Thyroid gland (tissue), 4 donors: Measurements from ENCODE around the gene GNG10. TPM values are rescaled to one million over a fixed set of nuclear protein-coding genes. Genes with fewer than 3 reads are reported as not detected.

Experiments used
- DNase-seq, 2 donors: peaks; one replicate each; pipeline ENCODE4 v3.0.0-alpha.2; 2019
- H3K27ac ChIP-seq, 3 donors: fragments of 200-600 bp; sonication (generic); 1 replicate in 2 of 3; 2 replicates in 1 of 3; pipeline ENCODE4 v1.5.1; 2016 to 2019; ENCODE audit warnings: mild to moderate bottlenecking in 1 of 3, moderate library complexity in 1 of 3
- H3K27me3 ChIP-seq: fragments of 200-600 bp; sonication (generic); one replicate; pipeline ENCODE4 v1.5.1; 2019
- H3K36me3 ChIP-seq, 2 donors: fragments of 200-600 bp; sonication (generic); one replicate each; pipeline ENCODE4 v1.5.1; 2016 to 2019
- H3K4me1 ChIP-seq, 2 donors: fragments of 200-600 bp; sonication (generic); one replicate each; pipeline ENCODE4 v1.5.1; 2017 to 2019
- H3K4me3 ChIP-seq, 3 donors: fragments of 200-600 bp; sonication (generic); replicated peaks in 1 of 3; 1 replicate in 2 of 3; 2 replicates in 1 of 3; pipeline ENCODE4 v1.5.1; 2016; ENCODE audit warnings: mild to moderate bottlenecking in 1 of 3
- H3K9me3 ChIP-seq: fragments of 200-600 bp; sonication (generic); one replicate; pipeline ENCODE4 v1.5.1; 2017
- CTCF ChIP-seq, 6 experiments: fragments of 200-600 bp in 3 of 6; fragments of 450-650 bp in 3 of 6; sonication (generic) in 3 of 6; IDR thresholded peaks; one replicate each; pipeline ENCODE4 v1.5.1; 2016 to 2019; ENCODE audit warnings: antibody characterized with exemption in 6 of 6, mild to moderate bottlenecking in 2 of 6, inconsistent platforms in 1 of 6, moderate library complexity in 1 of 6
- POLR2A ChIP-seq, 2 donors: fragments of 450-650 bp; IDR thresholded peaks; one replicate each; pipeline ENCODE4 v1.6.1; 2017; ENCODE audit warnings: antibody characterized with exemption in 2 of 2, mild to moderate bottlenecking in 2 of 2, moderate library complexity in 1 of 2
- WGBS, 2 donors: methylation state at CpG; one replicate each; pipeline ENCODE4 v1.1.5; 2017; 5-methylcytosine and 5-hydroxymethylcytosine counted together
- intact Hi-C: fragments of 100-400 bp; cut with DNase I; formaldehyde crosslinking; loops from one replicate; pipeline ENCODE4 v1.15.1; 2023
- total RNA-seq, 4 donors: library from RNA; depleted of rRNA; stranded (reverse); fragments of >200 nt; gene quantifications; one replicate each; pipeline ENCODE4 v1.2.3, GENCODE V29; 2016

GNG10 gene
- total RNA-seq, 4 donors from 2014 or later, result 44.8 to 57.3 (median 53.5) TPM

DNA sequence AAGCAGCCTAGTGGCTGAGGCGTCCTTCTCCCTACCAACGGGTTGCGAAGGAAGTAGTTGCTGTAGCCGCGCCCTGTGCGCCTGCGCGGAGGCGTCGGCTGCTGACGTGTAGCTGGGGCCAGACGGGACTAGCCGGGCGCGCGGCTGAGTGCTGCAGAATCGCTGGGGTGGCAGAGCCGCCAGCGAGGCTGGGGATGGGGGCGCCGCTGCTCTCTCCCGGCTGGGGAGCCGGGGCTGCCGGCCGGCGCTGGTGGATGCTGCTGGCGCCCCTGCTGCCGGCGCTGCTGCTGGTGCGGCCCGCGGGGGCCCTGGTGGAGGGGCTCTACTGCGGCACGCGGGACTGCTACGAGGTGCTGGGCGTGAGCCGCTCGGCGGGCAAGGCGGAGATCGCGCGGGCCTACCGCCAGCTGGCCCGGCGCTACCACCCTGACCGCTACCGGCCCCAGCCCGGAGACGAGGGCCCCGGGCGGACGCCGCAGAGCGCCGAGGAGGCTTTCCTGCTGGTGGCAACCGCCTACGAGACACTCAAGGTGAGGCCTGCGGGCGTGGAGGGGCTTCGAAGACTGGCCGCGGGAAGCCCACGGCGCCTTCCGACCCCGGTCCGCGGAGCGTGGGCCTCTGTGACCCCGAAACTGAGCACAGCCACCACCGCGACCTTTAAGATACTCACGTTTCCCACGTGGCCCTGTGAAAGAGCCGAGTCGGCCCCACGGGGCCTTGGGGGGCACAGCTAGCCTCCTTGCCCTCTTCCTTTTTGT lies 30.0 kb upstream of the GNG10 start, which contains the start of gene DNAJC25:
DNAJC25 (plus strand) TSS at position 121 of the 758 bp plus-strand sequence; CDS start at position 195, 74 bp downstream.
- DNase-seq, result peak; percentile 97

GRCh38 chr9:111632060-111632459 lies 29.3 kb upstream of the GNG10 start:
- Histone ChIP-seq H3K27me3 (no peaks in the 10 kb centered on the region), H3K4me3 (peak overlapping the region; percentile 77 to 93 (median 89)), H3K36me3 (no peaks in the 10 kb centered on the region), H3K27ac (peak overlapping the region in 1 of 3 donors; percentile 73), H3K9me3 (no peaks in the 10 kb centered on the region), H3K4me1 (peaks cover 12 to 23% of the 10 kb centered on the region in 2 donors)
- TF ChIP-seq CTCF (IDR thresholded peaks at IDR 0.05), result no peak
- no peak for TF ChIP-seq POLR2A (IDR thresholded peaks at IDR 0.05)
- no peak for DNase-seq
- intact Hi-C loops, result no loop called here
- 35 to 46% methylated on average over 5 of the region's 5 CpGs for WGBS, 2 donors

More for the DNA sequence above, 30.0 kb upstream of the GNG10 start, which contains the start of gene DNAJC25:
- TF ChIP-seq POLR2A (IDR thresholded peaks at IDR 0.05) (peak; percentile 86 to 99), CTCF (IDR thresholded peaks at IDR 0.05) (peak in 2 of 6 experiments; percentile 7 to 16)
- intact Hi-C loops, result no loop called here
- Histone ChIP-seq H3K4me3 (peak within 1 kb of the TSS; percentile 77 to 93 (median 89)), H3K4me1 (peaks cover 12 to 23% of the 10 kb centered on the region in 2 donors), H3K36me3 (no peaks in the 10 kb centered on the region), H3K9me3 (no peaks in the 10 kb centered on the region), H3K27ac (peak within 1 kb of the TSS; percentile 39 to 80 (median 73)), H3K27me3 (no peaks in the 10 kb centered on the region)
- 0 to 1% methylated on average over 26 of the region's 79 CpGs for WGBS, 2 donors

GRCh38 chr9:111632695-111633388 lies 28.6 kb upstream of the GNG10 start:
- H3K27me3 ChIP-seq, result no peaks in the 10 kb centered on the region
- H3K27ac ChIP-seq, result no peak overlapping the region
- no peak overlapping the region for H3K4me3 ChIP-seq
- TF ChIP-seq POLR2A (IDR thresholded peaks at IDR 0.05), result no peak
- no peak for TF ChIP-seq CTCF (IDR thresholded peaks at IDR 0.05)
- no peaks in the 10 kb centered on the region for H3K9me3 ChIP-seq
- intact Hi-C loops, result no loop called here
- no peaks in the 10 kb centered on the region for H3K36me3 ChIP-seq
- DNase-seq, result no peak
- peaks cover 12 to 23% of the 10 kb centered on the region in 2 donors for H3K4me1 ChIP-seq
- WGBS, 2 donors, result 81 to 83% methylated on average over 7 of the region's 7 CpGs

DNA sequence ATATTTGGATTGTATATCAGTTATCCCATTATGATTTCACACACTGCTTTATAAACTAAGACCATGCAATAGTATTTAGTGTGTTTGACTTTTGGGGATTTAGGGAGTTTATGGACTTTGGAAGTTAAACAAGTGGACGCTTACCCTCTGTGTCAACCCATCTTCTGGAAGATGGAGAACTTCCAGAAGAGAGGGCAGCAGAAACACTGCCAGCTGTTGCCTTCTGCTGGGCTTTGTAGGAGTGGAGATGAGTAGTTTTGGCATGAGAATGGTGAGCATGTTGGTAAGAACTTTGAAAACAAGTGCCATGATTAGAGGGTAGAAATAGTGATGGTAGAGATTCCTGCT lies 28.0 kb upstream of the GNG10 start:
- 84 to 94% methylated on average over 1 of the region's 1 CpG for WGBS, 2 donors
- TF ChIP-seq CTCF (IDR thresholded peaks at IDR 0.05) (no peak), POLR2A (IDR thresholded peaks at IDR 0.05) (no peak)
- Histone ChIP-seq H3K9me3 (no peaks in the 10 kb centered on the region), H3K4me1 (peaks cover 12 to 23% of the 10 kb centered on the region in 2 donors), H3K4me3 (no peak overlapping the region), H3K27ac (no peak overlapping the region), H3K27me3 (no peaks in the 10 kb centered on the region), H3K36me3 (no peaks in the 10 kb centered on the region)
- no peak for DNase-seq
- intact Hi-C loops, result no loop called here

- Histone ChIP-seq H3K9me3 (no peaks in the 10 kb centered on the region), H3K36me3 (no peaks in the 10 kb centered on the region), H3K27me3 (no peaks in the 10 kb centered on the region), H3K4me3 (no peak overlapping the region), H3K27ac (no peak overlapping the region), H3K4me1 (peaks cover 12 to 23% of the 10 kb centered on the region in 2 donors)
- intact Hi-C loops, result no loop called here
- 45 to 84% methylated on average over 1 of the region's 1 CpG for WGBS, 2 donors
- no peak for DNase-seq
- TF ChIP-seq POLR2A (IDR thresholded peaks at IDR 0.05), result no peak
- TF ChIP-seq CTCF (IDR thresholded peaks at IDR 0.05), result no peak
These were observed 26.5 kb upstream of the GNG10 start for GRCh38 chr9:111634860-111635259.
